HG02981 (cell line): ENCODE data around the gene MAMDC2.

Experiments
- ATAC-seq: cut with Tn5 transposase; IDR thresholded peaks from one replicate; pipeline ENCODE4 v1.9.1; 2021; ENCODE audit warnings: mild to moderate bottlenecking, moderate library complexity; ENCODE audit not compliant: unreplicated experiment

MAMDC2 gene

GRCh38 chr9:70257502-70257901, 213.9 kb downstream of the MAMDC2 start:
- no peak for ATAC-seq

GRCh38 chr9:70257991-70258691, 214.5 kb downstream of the MAMDC2 start:
- ATAC-seq, result peak; percentile 36

- ATAC-seq, result peak; percentile 82
These were observed 215.3 kb downstream of the MAMDC2 start, which contains the start of gene SMC5 for GRCh38 chr9:70258692-70259511. TSS of gene SMC5 (plus strand) at chr9:70258978. CDS start at chr9:70259079, 101 bp downstream.

GRCh38 chr9:70259512-70259802, 215.8 kb downstream of the MAMDC2 start:
- ATAC-seq, result no peak

GRCh38 chr9:70260007-70260443, 216.4 kb downstream of the MAMDC2 start:
- ATAC-seq, result no peak

- peak; percentile 21 for ATAC-seq
These were observed 217.0 kb downstream of the MAMDC2 start for GRCh38 chr9:70260606-70261005.

- no peak for ATAC-seq
These were observed 217.7 kb downstream of the MAMDC2 start for GRCh38 chr9:70261131-70261870.

- no peak for ATAC-seq
These were observed 218.7 kb downstream of the MAMDC2 start for GRCh38 chr9:70262366-70262765.

- no peak for ATAC-seq
These were observed 219.3 kb downstream of the MAMDC2 start for GRCh38 chr9:70262948-70263347.

- no peak for ATAC-seq
These were observed 219.8 kb downstream of the MAMDC2 start for GRCh38 chr9:70263421-70263820.
